PC-9 (cell line): Measurements from ENCODE around the gene IL3. TPM values are rescaled to one million over a fixed set of nuclear protein-coding genes. Genes with fewer than 3 reads are reported as not detected.

Source experiments
- BruUV-seq: library from RNA; stranded (reverse); fragments of 400-500 nt; replicated peaks from 2 replicates; lab custom pipeline; 2021; lab: Mats Ljungman, UMichigan
- CTCF ChIA-PET: fragments of 300-600 bp; sonication (Branson Sonifier 250); formaldehyde crosslinking; loops from one replicate; lab custom pipeline; 2022; ENCODE audit warnings: antibody characterized with exemption; lab: Charles Lee
- POLR2A ChIA-PET: fragments of 300-600 bp; sonication (Branson Sonifier 250); formaldehyde crosslinking; loops from one replicate; lab custom pipeline; 2022; ENCODE audit warnings: antibody characterized with exemption; ENCODE audit not compliant: unreplicated experiment; lab: Charles Lee
- DNase-seq, 2 experiments: peaks; one replicate each; pipeline versions ENCODE4 v3.0.0 to v3.0.0-alpha.2; 2015 to 2022; ENCODE audit warnings: mixed read lengths in 1 of 2
- H2AFZ ChIP-seq: fragments of 200-600 bp; sonication (generic); 2 replicates; pipeline ENCODE4 v1.8.1; 2017; ENCODE audit warnings: antibody characterized with exemption
- H3F3A ChIP-seq: fragments of 200-600 bp; sonication (generic); 2 replicates; pipeline ENCODE4 v1.8.1; 2017; ENCODE audit warnings: antibody characterized with exemption, mild to moderate bottlenecking, low read depth; ENCODE audit not compliant: insufficient read depth
- H3K27ac ChIP-seq: fragments of 200-600 bp; sonication (generic); 2 replicates; pipeline ENCODE4 v1.6.1; 2016; ENCODE audit warnings: mixed run types
- H3K27me3 ChIP-seq: fragments of 200-600 bp; sonication (generic); 2 replicates; pipeline ENCODE4 v1.6.1; 2016; ENCODE audit warnings: low read depth, mixed run types; ENCODE audit not compliant: insufficient read depth
- H3K36me3 ChIP-seq: fragments of 200-600 bp; sonication (generic); 2 replicates; pipeline ENCODE4 v1.6.1; 2016; ENCODE audit warnings: low read depth, mixed run types
- H3K4me1 ChIP-seq: fragments of 200-600 bp; sonication (generic); replicated peaks from 2 replicates; pipeline ENCODE4 v1.6.1; 2016; ENCODE audit warnings: mixed run types; ENCODE audit not compliant: insufficient read depth
- H3K4me2 ChIP-seq: fragments of 200-600 bp; sonication (generic); 2 replicates; pipeline ENCODE4 v1.6.1; 2017; ENCODE audit warnings: mixed run types
- H3K4me3 ChIP-seq: fragments of 200-600 bp; sonication (generic); 2 replicates; pipeline ENCODE4 v1.6.1; 2016; ENCODE audit warnings: mixed run types
- H3K79me2 ChIP-seq: fragments of 200-600 bp; sonication (generic); 2 replicates; pipeline ENCODE4 v1.6.1; 2017; ENCODE audit warnings: low read depth, mixed run types
- H3K9me2 ChIP-seq: fragments of 200-600 bp; sonication (generic); 2 replicates; pipeline ENCODE4 v1.8.1; 2017; ENCODE audit warnings: mild to moderate bottlenecking; ENCODE audit not compliant: insufficient read depth
- H3K9me3 ChIP-seq: fragments of 200-600 bp; sonication (generic); 2 replicates; pipeline ENCODE4 v1.8.1; 2016; ENCODE audit warnings: low read depth; ENCODE audit not compliant: insufficient read depth
- H4K20me1 ChIP-seq: fragments of 200-600 bp; sonication (generic); 2 replicates; pipeline ENCODE4 v1.8.1; 2017; ENCODE audit not compliant: insufficient read depth
- CTCF ChIP-seq: fragments of 200-600 bp; sonication (generic); conservative IDR thresholded peaks from 2 replicates; pipeline ENCODE4 v1.6.1; 2017; ENCODE audit warnings: mixed run types, antibody characterized with exemption, mild to moderate bottlenecking, moderate library complexity
- EZH2 ChIP-seq: fragments of 200-600 bp; sonication (generic); IDR thresholded peaks from 2 replicates; pipeline ENCODE4 v1.8.0; 2017; ENCODE audit warnings: antibody characterized with exemption, low read depth
- intact Hi-C: fragments of 100-400 bp; cut with micrococcal nuclease; formaldehyde crosslinking; loops from one replicate; pipeline ENCODE4 v1.10.0; 2022; ENCODE audit not compliant: unreplicated experiment
- total RNA-seq: library from RNA; stranded (reverse); gene quantifications from 2 replicates; pipeline ENCODE4 v1.2.3, GENCODE V29; 2021

Gene IL3
- total RNA-seq, 1 experiment from 2014 or later: not detected

- Histone ChIP-seq H3K4me1 (no peaks in the 10 kb centered on the region), H3F3A (no peaks in the 10 kb centered on the region), H3K4me3 (no peak overlapping the region), H3K9me2 (no peaks in the 10 kb centered on the region), H3K4me2 (no peak overlapping the region), H3K9me3 (no peaks in the 10 kb centered on the region), H2AFZ (no peak overlapping the region), H3K36me3 (no peaks in the 10 kb centered on the region), H3K27ac (no peak overlapping the region), H4K20me1 (no peaks in the 10 kb centered on the region), H3K27me3 (peaks cover 18% of the 10 kb centered on the region; the same call in 1 of the 2 replicates), H3K79me2 (no peaks in the 10 kb centered on the region)
- no peak for DNase-seq
- ChIA-PET CTCF (no interaction called here), POLR2A (no interaction called here)
- TF ChIP-seq EZH2: no peak
- no peak for TF ChIP-seq CTCF
- intact Hi-C loops: no loop called here
- no TSS peak for BruUV-seq
Observed at GRCh38 chr5:132054031-132054696, 6.3 kb upstream of the IL3 start.

GRCh38 chr5:132054697-132055440 lies 5.6 kb upstream of the IL3 start:
- peaks cover 14% of the 10 kb centered on the region; the same call in 1 of the 2 replicates for H3K27me3 ChIP-seq
- BruUV-seq: no TSS peak
- intact Hi-C loops: no loop called here

GRCh38 chr5:132055441-132055807 lies 5.0 kb upstream of the IL3 start:
- H3F3A ChIP-seq: no peaks in the 10 kb centered on the region
- ChIA-PET POLR2A (interaction anchor here (0.7 kb wide), 1 partner anchor 604 kb away, joined by 5 read pairs; no protein-coding TSS in a partner anchor), CTCF (no interaction called here)
- no peaks in the 10 kb centered on the region for H4K20me1 ChIP-seq
- no peaks in the 10 kb centered on the region for H3K79me2 ChIP-seq
- no peak overlapping the region for H3K27ac ChIP-seq
- no peak for DNase-seq
- H3K4me1 ChIP-seq: no peaks in the 10 kb centered on the region
- H3K4me3 ChIP-seq: no peak overlapping the region
- no peak for TF ChIP-seq EZH2
- no peak for TF ChIP-seq CTCF
- no peaks in the 10 kb centered on the region for H3K9me3 ChIP-seq
- intact Hi-C loops: no loop called here
- H2AFZ ChIP-seq: no peak overlapping the region
- H3K27me3 ChIP-seq: peaks cover 8% of the 10 kb centered on the region; the same call in 1 of the 2 replicates
- no peak overlapping the region for H3K4me2 ChIP-seq
- no peaks in the 10 kb centered on the region for H3K36me3 ChIP-seq
- H3K9me2 ChIP-seq: no peaks in the 10 kb centered on the region
- BruUV-seq: no TSS peak

More at GRCh38 chr5:132054697-132055440, 5.6 kb upstream of the IL3 start:
- Histone ChIP-seq H3K79me2 (no peaks in the 10 kb centered on the region), H3K36me3 (no peaks in the 10 kb centered on the region), H3K9me3 (no peaks in the 10 kb centered on the region), H4K20me1 (no peaks in the 10 kb centered on the region), H3F3A (no peaks in the 10 kb centered on the region), H3K4me3 (no peak overlapping the region), H3K4me1 (no peaks in the 10 kb centered on the region), H2AFZ (no peak overlapping the region), H3K27ac (no peak overlapping the region), H3K4me2 (no peak overlapping the region), H3K9me2 (no peaks in the 10 kb centered on the region)
- no peak for TF ChIP-seq CTCF
- ChIA-PET POLR2A (no interaction called here), CTCF (no interaction called here)
- DNase-seq: no peak
